OCI-LY7 (cell line): Measurements from ENCODE around the gene CCDC195.

Experiments used
- EZH2phosphoT487 ChIP-seq: fragments of 200-600 bp; sonication (generic); IDR thresholded peaks from 2 replicates; pipeline ENCODE4 v1.6.1; 2018; ENCODE audit warnings: low read depth, borderline replicate concordance, mild to moderate bottlenecking, mixed run types, antibody characterized with exemption, low read length, moderate library complexity, mixed read lengths
- TF ChIP-seq, protein P1 (sequence below): fragments of 200-600 bp; sonication (generic); conservative IDR thresholded peaks from 2 replicates; pipeline ENCODE4 v1.5.1; 2014; ENCODE audit warnings: mild to moderate bottlenecking, antibody characterized with exemption, low read length, moderate library complexity, mixed read lengths

DNA sequence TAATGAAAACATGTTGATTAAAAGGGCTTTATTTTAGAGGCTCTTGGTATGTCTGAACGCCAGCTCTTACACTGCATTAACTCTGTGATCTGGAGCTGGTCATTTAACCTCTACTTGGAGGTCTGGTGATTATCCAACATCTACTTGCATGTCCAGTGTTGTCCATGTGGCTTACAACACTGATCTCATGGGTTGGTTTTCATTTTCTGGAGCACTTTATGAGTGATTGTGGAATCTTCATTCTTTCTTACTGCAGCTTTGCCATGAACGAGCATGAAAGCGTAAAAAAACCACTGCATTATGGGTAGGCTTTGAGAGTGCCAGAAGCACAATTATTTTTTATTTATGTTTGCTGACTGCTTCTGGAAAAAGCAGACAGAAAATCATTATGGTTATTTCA, 4.8 kb downstream of the CCDC195 start:
- TF ChIP-seq, protein P1, sequence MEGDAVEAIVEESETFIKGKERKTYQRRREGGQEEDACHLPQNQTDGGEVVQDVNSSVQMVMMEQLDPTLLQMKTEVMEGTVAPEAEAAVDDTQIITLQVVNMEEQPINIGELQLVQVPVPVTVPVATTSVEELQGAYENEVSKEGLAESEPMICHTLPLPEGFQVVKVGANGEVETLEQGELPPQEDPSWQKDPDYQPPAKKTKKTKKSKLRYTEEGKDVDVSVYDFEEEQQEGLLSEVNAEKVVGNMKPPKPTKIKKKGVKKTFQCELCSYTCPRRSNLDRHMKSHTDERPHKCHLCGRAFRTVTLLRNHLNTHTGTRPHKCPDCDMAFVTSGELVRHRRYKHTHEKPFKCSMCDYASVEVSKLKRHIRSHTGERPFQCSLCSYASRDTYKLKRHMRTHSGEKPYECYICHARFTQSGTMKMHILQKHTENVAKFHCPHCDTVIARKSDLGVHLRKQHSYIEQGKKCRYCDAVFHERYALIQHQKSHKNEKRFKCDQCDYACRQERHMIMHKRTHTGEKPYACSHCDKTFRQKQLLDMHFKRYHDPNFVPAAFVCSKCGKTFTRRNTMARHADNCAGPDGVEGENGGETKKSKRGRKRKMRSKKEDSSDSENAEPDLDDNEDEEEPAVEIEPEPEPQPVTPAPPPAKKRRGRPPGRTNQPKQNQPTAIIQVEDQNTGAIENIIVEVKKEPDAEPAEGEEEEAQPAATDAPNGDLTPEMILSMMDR = no peak
- no peak for TF ChIP-seq EZH2phosphoT487
